ENCODE measurements around the gene MEF2B. TPM values are rescaled to one million over a fixed set of nuclear protein-coding genes. Genes with fewer than 3 reads are reported as not detected.

Gene MEF2B
- total RNA-seq, 4 donors from 2014 or later = not detected

DNA sequence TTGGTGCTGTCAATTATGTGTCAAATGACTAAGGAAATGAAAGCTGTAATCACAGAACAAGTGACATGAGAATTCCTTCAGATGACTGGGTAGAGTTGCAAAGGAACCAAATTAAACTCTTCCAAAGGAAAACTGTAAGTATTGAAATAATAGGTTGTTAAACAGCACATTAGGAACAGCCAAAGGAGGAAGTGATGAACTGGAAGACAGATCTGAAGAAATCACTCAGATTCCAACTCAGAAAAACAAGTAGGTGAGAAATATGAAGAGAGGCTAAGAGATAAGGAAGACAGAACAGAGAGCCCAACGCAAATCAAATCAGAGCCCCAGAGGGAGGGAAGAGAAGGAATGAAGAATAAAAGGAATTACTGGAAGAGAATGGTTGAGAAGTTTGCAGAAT lies 47.2 kb downstream of the MEF2B start:
- Histone ChIP-seq H3K27me3 (no peaks in the 10 kb centered on the region), H3K9me3 (peaks cover 0 to 9% (median 0%) of the 10 kb centered on the region in 3 donors), H3K4me3 (no peak overlapping the region), H3K36me3 (peaks cover 0 to 60% of the 10 kb centered on the region in 2 donors), H3K27ac (no peak overlapping the region), H3K4me1 (peaks cover 0 to 9% (median 0%) of the 10 kb centered on the region in 3 donors)
- TF ChIP-seq EP300 (IDR thresholded peaks at IDR 0.05) (no peak), POLR2AphosphoS5 (IDR thresholded peaks at IDR 0.05) (no peak), POLR2A (IDR thresholded peaks at IDR 0.05) (no peak)
- TF ChIP-seq, protein P1, sequence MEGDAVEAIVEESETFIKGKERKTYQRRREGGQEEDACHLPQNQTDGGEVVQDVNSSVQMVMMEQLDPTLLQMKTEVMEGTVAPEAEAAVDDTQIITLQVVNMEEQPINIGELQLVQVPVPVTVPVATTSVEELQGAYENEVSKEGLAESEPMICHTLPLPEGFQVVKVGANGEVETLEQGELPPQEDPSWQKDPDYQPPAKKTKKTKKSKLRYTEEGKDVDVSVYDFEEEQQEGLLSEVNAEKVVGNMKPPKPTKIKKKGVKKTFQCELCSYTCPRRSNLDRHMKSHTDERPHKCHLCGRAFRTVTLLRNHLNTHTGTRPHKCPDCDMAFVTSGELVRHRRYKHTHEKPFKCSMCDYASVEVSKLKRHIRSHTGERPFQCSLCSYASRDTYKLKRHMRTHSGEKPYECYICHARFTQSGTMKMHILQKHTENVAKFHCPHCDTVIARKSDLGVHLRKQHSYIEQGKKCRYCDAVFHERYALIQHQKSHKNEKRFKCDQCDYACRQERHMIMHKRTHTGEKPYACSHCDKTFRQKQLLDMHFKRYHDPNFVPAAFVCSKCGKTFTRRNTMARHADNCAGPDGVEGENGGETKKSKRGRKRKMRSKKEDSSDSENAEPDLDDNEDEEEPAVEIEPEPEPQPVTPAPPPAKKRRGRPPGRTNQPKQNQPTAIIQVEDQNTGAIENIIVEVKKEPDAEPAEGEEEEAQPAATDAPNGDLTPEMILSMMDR (IDR thresholded peaks at IDR 0.05) = no peak
- ATAC-seq = no peak
- WGBS, 2 donors (ENCODE audit: low coverage in 1 of 2) = 91 to 100% methylated on average over 1 of the region's 1 CpG

GRCh38 chr19:19121371-19121770 lies 48.7 kb downstream of the MEF2B start:
- no peak for ATAC-seq
- H3K27me3 ChIP-seq = no peaks in the 10 kb centered on the region
- no CpG with 5 or more reads among the region's 10 CpGs for WGBS, 2 donors (ENCODE audit: low coverage in 1 of 2)
- H3K9me3 ChIP-seq = peaks cover 0 to 9% (median 0%) of the 10 kb centered on the region in 3 donors
- H3K27ac ChIP-seq = no peak overlapping the region
- H3K4me3 ChIP-seq = no peak overlapping the region
- peaks cover 0 to 9% (median 0%) of the 10 kb centered on the region in 3 donors for H3K4me1 ChIP-seq
- TF ChIP-seq, protein P1 (IDR thresholded peaks at IDR 0.05) = no peak
- TF ChIP-seq POLR2A (IDR thresholded peaks at IDR 0.05) = no peak
- no peak for TF ChIP-seq EP300 (IDR thresholded peaks at IDR 0.05)
- no peak for TF ChIP-seq POLR2AphosphoS5 (IDR thresholded peaks at IDR 0.05)
- peaks cover 0 to 60% of the 10 kb centered on the region in 2 donors for H3K36me3 ChIP-seq

DNA sequence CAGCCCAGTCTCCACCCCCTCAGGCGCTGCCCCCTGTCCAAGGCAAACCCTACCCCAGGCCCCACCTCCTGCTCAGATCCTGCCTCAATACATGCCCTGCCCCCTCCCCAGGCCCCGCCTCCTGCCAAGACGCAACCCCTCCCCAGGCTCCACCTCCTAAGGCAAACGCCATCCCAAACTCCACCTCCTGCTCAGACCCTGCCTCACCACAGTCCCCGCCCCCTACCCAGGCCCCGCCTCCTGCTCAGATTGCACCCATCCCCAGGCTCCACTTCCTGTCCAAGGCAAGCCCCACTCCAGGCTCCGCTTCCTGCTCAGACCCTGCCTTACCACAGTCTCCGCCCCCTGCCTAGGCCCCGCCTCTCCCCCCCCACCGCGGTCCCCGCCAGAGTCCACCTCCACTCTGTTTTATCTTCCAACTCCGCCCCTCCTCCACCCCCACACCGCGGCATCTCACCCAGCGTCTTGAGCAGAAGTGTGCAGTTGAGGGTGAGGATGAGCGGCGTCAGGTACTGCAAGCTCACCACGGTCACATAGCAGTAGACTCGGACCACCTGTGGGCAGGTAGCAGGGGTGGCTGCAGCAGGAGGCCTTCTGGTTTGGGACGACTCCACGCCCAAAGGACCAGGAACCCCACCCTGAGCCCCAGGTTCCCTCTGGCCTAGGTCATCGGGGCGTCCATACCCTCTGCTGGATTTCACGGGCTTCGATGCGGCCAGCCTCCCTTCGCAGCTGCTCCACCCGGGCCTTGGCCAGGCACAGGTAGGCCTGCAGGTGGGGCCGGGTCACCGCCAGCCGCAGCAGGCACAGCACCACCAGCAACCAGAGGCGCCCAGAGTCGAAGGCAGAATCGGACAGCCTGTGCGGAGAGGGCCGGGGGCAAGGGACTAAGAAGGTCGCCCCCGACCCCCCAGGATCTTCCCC lies 49.5 kb downstream of the MEF2B start:
- Histone ChIP-seq H3K4me3 (peak overlapping the region in 1 of 2 donors; percentile 18), H3K27me3 (no peaks in the 10 kb centered on the region), H3K4me1 (peaks cover 0 to 9% (median 0%) of the 10 kb centered on the region in 3 donors), H3K27ac (peak overlapping the region in 1 of 4 donors; percentile 27), H3K36me3 (peaks cover 0 to 57% of the 10 kb centered on the region in 2 donors), H3K9me3 (peaks cover 0 to 9% (median 0%) of the 10 kb centered on the region in 3 donors)
- peak; percentile 82 for ATAC-seq
- WGBS, 2 donors (ENCODE audit: low coverage in 1 of 2) = 0 to 32% methylated on average over 1 to 5 of the region's 39 CpGs
- no peak for TF ChIP-seq EP300 (IDR thresholded peaks at IDR 0.05)
- TF ChIP-seq, protein P1 (IDR thresholded peaks at IDR 0.05) = no peak
- TF ChIP-seq POLR2A (IDR thresholded peaks at IDR 0.05) = no peak

DNA sequence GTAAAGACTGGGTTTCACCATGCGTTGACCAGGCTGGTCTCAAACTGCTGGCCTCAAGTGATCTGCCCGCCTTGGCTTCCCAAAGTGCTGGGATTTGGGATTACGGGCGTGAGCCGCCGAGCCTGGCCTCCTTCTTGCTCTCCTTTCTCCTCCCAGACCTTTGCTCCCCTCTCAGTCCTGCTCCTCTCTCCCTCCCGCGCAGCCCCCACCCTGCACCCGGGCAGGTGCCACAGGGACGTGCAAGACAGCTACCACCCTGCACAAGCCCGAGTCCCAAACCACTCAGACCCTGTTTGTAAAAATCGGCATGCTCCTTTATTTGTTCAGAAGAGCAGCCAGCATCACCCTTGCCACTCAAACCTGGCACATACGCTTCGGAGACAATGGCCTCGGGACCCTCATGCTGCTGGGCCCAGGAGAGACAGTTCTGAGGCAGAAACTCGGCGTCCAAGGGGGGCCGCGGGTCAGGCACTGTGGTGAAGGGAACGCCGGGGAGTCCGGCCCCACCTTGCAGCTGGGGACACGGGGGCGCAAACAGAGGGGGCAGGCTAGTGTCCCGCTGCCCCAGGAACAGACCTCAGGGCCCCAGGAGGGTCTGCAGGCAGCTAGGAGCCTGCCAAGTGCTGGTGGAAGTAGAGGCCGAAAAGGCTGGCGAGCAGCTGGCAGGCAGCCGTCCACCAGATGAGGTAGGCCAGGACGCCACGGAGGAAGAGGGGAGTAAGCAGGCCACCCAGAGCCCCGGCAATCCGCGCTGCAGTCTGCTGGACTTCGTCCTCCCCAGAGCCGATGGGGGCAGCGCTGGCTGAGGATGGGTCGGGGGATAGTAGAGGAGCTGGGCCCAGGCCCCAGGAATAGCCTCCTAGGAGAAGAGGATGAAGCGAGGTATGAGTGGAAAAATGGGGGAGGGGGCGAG lies 50.5 kb downstream of the MEF2B start:
- peaks cover 0 to 55% of the 10 kb centered on the region in 2 donors for H3K36me3 ChIP-seq
- peaks cover 0 to 9% (median 0%) of the 10 kb centered on the region in 3 donors for H3K9me3 ChIP-seq
- ATAC-seq = peak; percentile 8
- H3K27ac ChIP-seq = peak overlapping the region in 1 of 4 donors; percentile 27
- H3K4me1 ChIP-seq = peaks cover 0 to 9% (median 0%) of the 10 kb centered on the region in 3 donors
- peak overlapping the region in 1 of 2 donors; percentile 15 for H3K4me3 ChIP-seq
- H3K27me3 ChIP-seq = peaks cover 4% of the 10 kb centered on the region
- 88 to 92% methylated on average over 5 to 17 of the region's 39 CpGs for WGBS, 2 donors (ENCODE audit: low coverage in 1 of 2)
- TF ChIP-seq POLR2A (IDR thresholded peaks at IDR 0.05) (no peak), EP300 (IDR thresholded peaks at IDR 0.05) (no peak), POLR2AphosphoS5 (IDR thresholded peaks at IDR 0.05) (no peak)
- TF ChIP-seq, protein P1 (IDR thresholded peaks at IDR 0.05) = no peak

All from gastroesophageal sphincter (tissue), 4 donors.